Measurements from ENCODE around the gene SLC4A2.
A peak's percentile ranks its signal among the peaks of the same experiment; 100 is the strongest.

GRCh38 chr7:151057989-151058780 is 1.2 kb upstream of the SLC4A2 start:
- TF ChIP-seq TAF1 (IDR thresholded peaks at IDR 0.05; ENCODE audit: low read depth, low read length) (peak; percentile 60; the same call in 1 of the 2 replicates), EP300 (IDR thresholded peaks at IDR 0.05; ENCODE audit: borderline replicate concordance in 1 of 2, low read depth in 2 of 2, low read length in 2 of 2) (no peak), POLR2AphosphoS5 (IDR thresholded peaks at IDR 0.05; ENCODE audit: low read depth, low read length) (no peak), POLR2A (IDR thresholded peaks at IDR 0.05; ENCODE audit: control extremely low read depth in 1 of 2, low read depth in 2 of 2, low read length in 2 of 2) (peak in 1 of 2 experiments; percentile 49; a peak in 1 of 3 replicates), RFX5 (IDR thresholded peaks at IDR 0.05; ENCODE audit: borderline replicate concordance, low read depth, low read length) (no peak), GABPA (IDR thresholded peaks at IDR 0.05; ENCODE audit: borderline replicate concordance, insufficient read depth, low read length) (no peak), HDAC2 (IDR thresholded peaks at IDR 0.05; ENCODE audit: borderline replicate concordance in 1 of 2, low read depth in 2 of 2, low read length in 2 of 2) (0 out of 4 replicates have a peak, but pooled peaks of 1 of the 2 experiments have one; percentile 30), ATF3 (IDR thresholded peaks at IDR 0.05; ENCODE audit: insufficient read depth, low read depth, low read length) (no peak), RAD21 (IDR thresholded peaks at IDR 0.05 in 1 of 2, conservative IDR thresholded peaks at IDR 0.05 in 1 of 2; ENCODE audit: low read depth in 2 of 2, low read length in 2 of 2) (no peak), NRF1 (IDR thresholded peaks at IDR 0.05; ENCODE audit: low read depth, low read length) (no peak), CHD1 (IDR thresholded peaks at IDR 0.05; ENCODE audit: low read depth, low read length) (no peak), CTCF (IDR thresholded peaks at IDR 0.05; ENCODE audit: control extremely low read depth in 1 of 3, insufficient read depth in 1 of 3, low read depth in 1 of 3, low read length in 3 of 3) (no peak)
- TF ChIP-seq, protein P1, sequence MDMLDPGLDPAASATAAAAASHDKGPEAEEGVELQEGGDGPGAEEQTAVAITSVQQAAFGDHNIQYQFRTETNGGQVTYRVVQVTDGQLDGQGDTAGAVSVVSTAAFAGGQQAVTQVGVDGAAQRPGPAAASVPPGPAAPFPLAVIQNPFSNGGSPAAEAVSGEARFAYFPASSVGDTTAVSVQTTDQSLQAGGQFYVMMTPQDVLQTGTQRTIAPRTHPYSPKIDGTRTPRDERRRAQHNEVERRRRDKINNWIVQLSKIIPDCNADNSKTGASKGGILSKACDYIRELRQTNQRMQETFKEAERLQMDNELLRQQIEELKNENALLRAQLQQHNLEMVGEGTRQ (IDR thresholded peaks at IDR 0.05; ENCODE audit: low read length), result no peak

Measured in H1 (cell line).